SU-DHL-6 (cell line): ENCODE results near the gene NEGR1.

ENCODE experiments used
- EZH2phosphoT487 ChIP-seq: fragments of 200-600 bp; sonication (generic), shearing (Covaris generic); conservative IDR thresholded peaks from 2 replicates; pipeline ENCODE4 v1.6.1; 2018; ENCODE audit warnings: mild to moderate bottlenecking, antibody characterized with exemption, low read length, moderate library complexity, mixed read lengths
- TF ChIP-seq, protein P1 (sequence below): fragments of 200-600 bp; sonication (generic); IDR thresholded peaks from one replicate; pipeline ENCODE4 v1.5.1; 2017; ENCODE audit warnings: antibody characterized with exemption, mild to moderate bottlenecking, low read length, moderate library complexity; ENCODE audit not compliant: insufficient read depth, poor library complexity, severe bottlenecking

DNA sequence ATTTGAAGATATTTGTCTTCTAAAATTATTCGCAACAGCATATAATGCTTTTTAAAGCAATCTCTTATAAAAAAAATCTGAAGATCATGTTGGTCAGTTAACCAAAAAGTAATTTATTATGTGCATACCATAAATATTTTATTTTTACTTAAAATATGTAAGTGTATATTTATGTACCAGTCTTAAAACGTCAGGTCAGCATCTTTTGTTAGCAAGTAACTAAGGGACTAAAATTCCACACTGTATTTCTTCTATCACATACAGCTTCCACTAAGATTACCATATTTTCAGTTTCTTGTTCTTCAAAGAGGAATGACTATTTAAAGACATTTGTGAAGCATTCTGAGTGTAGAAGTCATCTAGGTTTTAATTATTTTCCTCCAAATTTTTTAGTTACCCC is 19.6 kb downstream of the NEGR1 start:
- TF ChIP-seq, protein P1, sequence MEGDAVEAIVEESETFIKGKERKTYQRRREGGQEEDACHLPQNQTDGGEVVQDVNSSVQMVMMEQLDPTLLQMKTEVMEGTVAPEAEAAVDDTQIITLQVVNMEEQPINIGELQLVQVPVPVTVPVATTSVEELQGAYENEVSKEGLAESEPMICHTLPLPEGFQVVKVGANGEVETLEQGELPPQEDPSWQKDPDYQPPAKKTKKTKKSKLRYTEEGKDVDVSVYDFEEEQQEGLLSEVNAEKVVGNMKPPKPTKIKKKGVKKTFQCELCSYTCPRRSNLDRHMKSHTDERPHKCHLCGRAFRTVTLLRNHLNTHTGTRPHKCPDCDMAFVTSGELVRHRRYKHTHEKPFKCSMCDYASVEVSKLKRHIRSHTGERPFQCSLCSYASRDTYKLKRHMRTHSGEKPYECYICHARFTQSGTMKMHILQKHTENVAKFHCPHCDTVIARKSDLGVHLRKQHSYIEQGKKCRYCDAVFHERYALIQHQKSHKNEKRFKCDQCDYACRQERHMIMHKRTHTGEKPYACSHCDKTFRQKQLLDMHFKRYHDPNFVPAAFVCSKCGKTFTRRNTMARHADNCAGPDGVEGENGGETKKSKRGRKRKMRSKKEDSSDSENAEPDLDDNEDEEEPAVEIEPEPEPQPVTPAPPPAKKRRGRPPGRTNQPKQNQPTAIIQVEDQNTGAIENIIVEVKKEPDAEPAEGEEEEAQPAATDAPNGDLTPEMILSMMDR = no peak
- no peak for TF ChIP-seq EZH2phosphoT487
